ENCODE measurements around the gene COA6.
"Not testable (repeated sequence)": the region's sequence is repeated elsewhere in the genome, so short reads cannot be mapped to it uniquely, and the experiment has no call there.

COA6 gene

GRCh38 chr1:234396092-234396491, 22.8 kb downstream of the COA6 start:
- Histone ChIP-seq H3K9me3 (ENCODE audit: severe bottlenecking) (no peaks in the 10 kb centered on the region), H3K36me3 (ENCODE audit: low read depth) (peaks cover 25% of the 10 kb centered on the region), H3K4me1 (ENCODE audit: insufficient read depth, poor library complexity, severe bottlenecking) (peaks cover 3% of the 10 kb centered on the region), H3K4me3 (ENCODE audit: severe bottlenecking) (no peak overlapping the region), H3K27me3 (ENCODE audit: insufficient read depth, poor library complexity, severe bottlenecking) (no peaks in the 10 kb centered on the region), H3K27ac (ENCODE audit: poor library complexity, severe bottlenecking) (no peak overlapping the region)
- ATAC-seq (ENCODE audit: low read depth) (no peak), DNase-seq (ENCODE audit: low spot score) (no peak)
- TF ChIP-seq CTCF (IDR thresholded peaks at IDR 0.05; ENCODE audit: poor library complexity, severe bottlenecking), result no peak

GRCh38 chr1:234396871-234397270, 23.6 kb downstream of the COA6 start:
- peaks cover 3% of the 10 kb centered on the region for H3K4me1 ChIP-seq (ENCODE audit: insufficient read depth, poor library complexity, severe bottlenecking)
- no peaks in the 10 kb centered on the region for H3K9me3 ChIP-seq (ENCODE audit: severe bottlenecking)
- peaks cover 23% of the 10 kb centered on the region for H3K36me3 ChIP-seq (ENCODE audit: low read depth)
- H3K27me3 ChIP-seq (ENCODE audit: insufficient read depth, poor library complexity, severe bottlenecking), result no peaks in the 10 kb centered on the region
- no peak for TF ChIP-seq CTCF (IDR thresholded peaks at IDR 0.05; ENCODE audit: poor library complexity, severe bottlenecking)
- no peak for DNase-seq (ENCODE audit: low spot score)
- no peak overlapping the region for H3K27ac ChIP-seq (ENCODE audit: poor library complexity, severe bottlenecking)
- no peak for ATAC-seq (ENCODE audit: low read depth)
- H3K4me3 ChIP-seq (ENCODE audit: severe bottlenecking), result no peak overlapping the region

- DNase-seq (ENCODE audit: low spot score) (no peak), ATAC-seq (ENCODE audit: low read depth) (no peak)
- no peak overlapping the region for H3K4me3 ChIP-seq (ENCODE audit: severe bottlenecking)
- H3K4me1 ChIP-seq (ENCODE audit: insufficient read depth, poor library complexity, severe bottlenecking), result peaks cover 3% of the 10 kb centered on the region
- no peak for TF ChIP-seq CTCF (IDR thresholded peaks at IDR 0.05; ENCODE audit: poor library complexity, severe bottlenecking)
- no peaks in the 10 kb centered on the region for H3K9me3 ChIP-seq (ENCODE audit: severe bottlenecking)
- no peak overlapping the region for H3K27ac ChIP-seq (ENCODE audit: poor library complexity, severe bottlenecking)
- no peaks in the 10 kb centered on the region for H3K27me3 ChIP-seq (ENCODE audit: insufficient read depth, poor library complexity, severe bottlenecking)
- peaks cover 17% of the 10 kb centered on the region for H3K36me3 ChIP-seq (ENCODE audit: low read depth)
Measured at GRCh38 chr1:234397732-234398131, 24.5 kb downstream of the COA6 start.

- Histone ChIP-seq H3K27ac (ENCODE audit: poor library complexity, severe bottlenecking) (no peak overlapping the region), H3K27me3 (ENCODE audit: insufficient read depth, poor library complexity, severe bottlenecking) (no peaks in the 10 kb centered on the region), H3K36me3 (ENCODE audit: low read depth) (peaks cover 5% of the 10 kb centered on the region), H3K9me3 (ENCODE audit: severe bottlenecking) (no peaks in the 10 kb centered on the region), H3K4me3 (ENCODE audit: severe bottlenecking) (no peak overlapping the region), H3K4me1 (ENCODE audit: insufficient read depth, poor library complexity, severe bottlenecking) (peaks cover 3% of the 10 kb centered on the region)
- no peak for TF ChIP-seq CTCF (IDR thresholded peaks at IDR 0.05; ENCODE audit: poor library complexity, severe bottlenecking)
- no peak for ATAC-seq (ENCODE audit: low read depth)
- no peak for DNase-seq (ENCODE audit: low spot score)
Measured at GRCh38 chr1:234398849-234399381, 25.7 kb downstream of the COA6 start.

- not testable (repeated sequence) for H3K27ac ChIP-seq (ENCODE audit: poor library complexity, severe bottlenecking); ATAC-seq (ENCODE audit: low read depth); H3K9me3 ChIP-seq (ENCODE audit: severe bottlenecking); H3K27me3 ChIP-seq (ENCODE audit: insufficient read depth, poor library complexity, severe bottlenecking); H3K4me3 ChIP-seq (ENCODE audit: severe bottlenecking); DNase-seq (ENCODE audit: low spot score); H3K4me1 ChIP-seq (ENCODE audit: insufficient read depth, poor library complexity, severe bottlenecking); H3K36me3 ChIP-seq (ENCODE audit: low read depth)
Measured at GRCh38 chr1:234399515-234399914, 26.3 kb downstream of the COA6 start.
